ENCODE data around the gene LPAR3.
"Not testable (repeated sequence)": the region's sequence is repeated elsewhere in the genome, so short reads cannot be mapped to it uniquely, and the experiment has no call there.

LPAR3 gene

DNA sequence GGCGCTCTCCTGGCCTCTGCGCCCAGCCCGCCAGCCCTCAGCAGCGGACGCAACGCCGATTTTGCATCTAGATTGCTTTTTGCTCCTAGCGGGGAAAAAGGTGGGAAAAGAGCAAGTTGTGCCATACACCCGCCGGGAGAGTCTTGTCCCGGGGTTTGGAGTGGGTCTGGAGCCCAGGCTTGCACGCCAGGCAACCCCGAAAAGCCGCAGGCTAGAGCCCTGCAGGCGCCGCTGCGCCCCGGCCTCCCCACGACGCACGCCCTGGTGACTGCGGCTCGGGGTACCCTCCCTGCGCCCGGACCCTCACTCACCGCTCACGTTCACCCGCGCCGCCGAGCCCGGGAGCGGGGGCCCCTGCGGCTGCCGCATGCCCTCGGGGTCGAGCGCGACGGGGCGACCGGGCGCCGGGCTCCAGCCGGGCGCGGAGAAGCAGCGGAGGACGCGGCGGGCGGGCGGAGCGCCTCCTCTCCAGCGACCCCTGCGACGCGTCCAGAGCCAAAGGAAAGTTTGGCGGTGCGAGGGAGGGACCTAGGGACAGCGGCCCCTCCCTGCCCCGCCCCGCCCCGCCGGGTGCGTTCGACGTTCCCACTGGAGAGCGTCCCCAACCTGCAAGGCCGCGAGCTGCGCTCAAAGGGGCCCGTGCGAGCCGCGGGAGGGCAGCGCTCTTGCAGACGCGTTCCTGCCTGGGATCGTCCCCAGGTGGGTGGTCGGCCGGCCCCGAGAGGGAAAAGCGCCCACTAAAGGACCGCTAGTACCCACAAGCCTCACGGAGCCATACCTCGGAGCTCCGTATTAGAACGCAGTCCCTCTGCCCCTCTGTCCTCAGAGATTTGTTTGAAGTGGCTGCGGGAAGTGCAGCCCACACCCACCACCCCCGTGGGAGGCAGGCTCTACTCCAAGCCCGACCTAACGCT is at the start of gene LPAR3:
TSS of gene LPAR3 (minus strand) at position 502 of the 914 bp plus-strand sequence. CDS start 27,086 bp downstream, outside the sequence.
- peak in 2 of 3 experiments; percentile 7 to 17 for DNase-seq (ENCODE audit: low read depth in 2 of 3, low spot score in 2 of 3)

GRCh38 chr1:84941843-84942242 is 48.8 kb upstream of the LPAR3 start:
- no peak for DNase-seq (ENCODE audit: low read depth in 2 of 3, low spot score in 2 of 3)

GRCh38 chr1:84940481-84940880 is 47.5 kb upstream of the LPAR3 start:
- no peak for DNase-seq (ENCODE audit: low read depth in 2 of 3, low spot score in 2 of 3)

GRCh38 chr1:84939761-84940160 is 46.8 kb upstream of the LPAR3 start:
- DNase-seq (ENCODE audit: low read depth in 2 of 3, low spot score in 2 of 3), result no peak

GRCh38 chr1:84939151-84939550 is 46.1 kb upstream of the LPAR3 start:
- DNase-seq (ENCODE audit: low read depth in 2 of 3, low spot score in 2 of 3), result no peak

DNA sequence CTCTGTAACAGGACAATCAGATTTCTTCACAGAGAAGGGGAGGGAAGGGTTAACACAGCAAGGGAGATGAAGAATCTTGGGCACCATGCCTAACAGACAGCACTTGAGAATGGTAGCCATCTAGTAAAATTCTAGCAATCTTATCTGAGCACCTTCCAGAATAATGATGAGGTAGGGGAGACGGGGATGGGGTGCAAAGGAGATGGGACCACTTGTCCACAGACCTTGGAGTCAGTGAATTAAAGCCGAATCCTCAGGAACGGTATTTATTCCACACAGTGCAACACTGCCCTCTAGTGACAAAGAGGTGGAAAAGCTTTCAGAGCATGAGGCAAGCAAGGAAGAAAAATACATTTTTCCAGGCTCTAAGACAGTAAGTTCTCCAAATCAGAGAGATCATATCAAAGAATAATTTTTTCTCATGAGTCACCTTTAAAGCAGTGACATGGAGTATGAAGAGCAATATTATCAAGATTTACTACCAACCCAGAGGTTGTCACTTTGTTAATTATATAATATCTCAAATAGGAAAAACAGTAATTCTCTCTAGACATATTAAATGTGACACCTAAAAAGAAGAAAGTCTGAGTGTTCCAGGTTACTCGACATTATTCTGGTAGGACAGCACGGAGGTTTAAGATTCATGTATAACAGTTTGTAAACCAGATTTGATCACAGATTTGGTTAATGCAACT is 43.3 kb upstream of the LPAR3 start:
- no peak for DNase-seq (ENCODE audit: low read depth in 2 of 3, low spot score in 2 of 3)

- DNase-seq (ENCODE audit: low read depth in 2 of 3, low spot score in 2 of 3), result no peak
Observed at GRCh38 chr1:84933011-84933611, 40.1 kb upstream of the LPAR3 start.

- DNase-seq (ENCODE audit: low read depth in 2 of 3, low spot score in 2 of 3), result no peak
Observed at GRCh38 chr1:84930831-84931230, 37.8 kb upstream of the LPAR3 start.

DNA sequence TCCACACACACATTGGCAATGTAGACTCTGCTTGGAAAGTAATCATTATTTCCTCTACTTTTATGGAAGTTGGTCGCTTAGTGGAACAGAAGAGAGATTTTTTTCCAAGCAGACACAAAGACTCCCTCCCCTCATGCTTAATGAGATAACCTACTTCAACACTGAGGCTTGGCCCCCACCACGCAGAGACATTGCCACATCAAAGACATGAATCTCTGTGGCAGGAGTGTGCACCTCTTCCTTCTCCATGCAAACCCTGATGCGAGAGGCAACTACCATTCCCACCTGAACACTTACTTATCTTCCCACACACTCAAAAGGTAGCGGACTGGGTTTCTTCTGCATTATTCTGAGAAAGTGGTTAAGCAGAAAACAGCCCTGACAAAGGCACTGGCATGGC is 37.3 kb upstream of the LPAR3 start:
- no peak for DNase-seq (ENCODE audit: low read depth in 2 of 3, low spot score in 2 of 3)

- no peak for DNase-seq (ENCODE audit: low read depth in 2 of 3, low spot score in 2 of 3)
Observed at GRCh38 chr1:84929581-84929980, 36.6 kb upstream of the LPAR3 start.

- no peak for DNase-seq (ENCODE audit: low read depth in 2 of 3, low spot score in 2 of 3)
Observed at GRCh38 chr1:84928979-84929378, 36.0 kb upstream of the LPAR3 start.

GRCh38 chr1:84923317-84923716 is 30.3 kb upstream of the LPAR3 start:
- no peak for DNase-seq (ENCODE audit: low read depth in 2 of 3, low spot score in 2 of 3)

DNA sequence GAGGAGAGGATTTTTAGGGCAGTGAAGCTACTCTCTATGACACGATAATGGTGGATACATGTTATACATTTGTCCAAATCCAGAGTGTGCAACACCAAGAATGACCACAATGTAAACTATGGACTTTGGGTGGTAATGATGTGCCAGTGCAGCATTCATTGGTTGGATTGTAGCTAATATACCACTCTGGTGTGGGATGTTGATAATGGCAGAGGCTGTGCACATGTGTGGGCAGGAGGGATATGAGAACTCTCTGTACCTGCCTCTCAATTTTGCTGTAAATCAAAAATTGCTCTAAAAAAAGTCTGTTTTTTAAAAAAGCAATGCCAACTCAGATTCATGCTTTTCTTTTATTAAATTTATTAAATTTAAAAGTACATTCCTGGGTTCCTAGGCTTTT is 27.2 kb upstream of the LPAR3 start:
- no peak for DNase-seq (ENCODE audit: low read depth in 2 of 3, low spot score in 2 of 3)

DNA sequence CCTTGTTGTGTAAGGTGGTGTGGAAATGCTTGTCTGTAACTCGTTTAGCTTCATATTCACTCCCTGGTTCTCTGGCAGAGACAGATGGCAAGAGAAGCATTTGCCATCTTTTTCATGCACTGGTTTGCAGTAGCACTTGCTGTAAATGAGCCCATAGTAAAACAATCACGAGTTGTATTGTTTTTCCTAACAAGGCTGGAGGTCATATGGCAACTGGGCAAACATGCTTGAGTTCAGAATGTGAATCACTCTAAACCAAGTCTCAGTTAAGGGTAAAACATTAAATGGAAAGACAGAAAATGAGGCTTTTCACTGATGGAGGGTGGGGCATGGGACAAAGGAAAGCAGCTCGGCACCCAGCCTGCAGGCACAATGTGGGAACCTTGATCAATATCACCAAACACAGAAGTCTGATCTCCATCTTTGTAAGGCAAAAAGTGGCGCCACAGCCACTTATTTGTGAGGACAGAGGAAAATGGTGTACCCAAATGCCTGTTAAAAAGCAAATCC is 26.5 kb upstream of the LPAR3 start:
- DNase-seq (ENCODE audit: low read depth in 2 of 3, low spot score in 2 of 3), result no peak

DNA sequence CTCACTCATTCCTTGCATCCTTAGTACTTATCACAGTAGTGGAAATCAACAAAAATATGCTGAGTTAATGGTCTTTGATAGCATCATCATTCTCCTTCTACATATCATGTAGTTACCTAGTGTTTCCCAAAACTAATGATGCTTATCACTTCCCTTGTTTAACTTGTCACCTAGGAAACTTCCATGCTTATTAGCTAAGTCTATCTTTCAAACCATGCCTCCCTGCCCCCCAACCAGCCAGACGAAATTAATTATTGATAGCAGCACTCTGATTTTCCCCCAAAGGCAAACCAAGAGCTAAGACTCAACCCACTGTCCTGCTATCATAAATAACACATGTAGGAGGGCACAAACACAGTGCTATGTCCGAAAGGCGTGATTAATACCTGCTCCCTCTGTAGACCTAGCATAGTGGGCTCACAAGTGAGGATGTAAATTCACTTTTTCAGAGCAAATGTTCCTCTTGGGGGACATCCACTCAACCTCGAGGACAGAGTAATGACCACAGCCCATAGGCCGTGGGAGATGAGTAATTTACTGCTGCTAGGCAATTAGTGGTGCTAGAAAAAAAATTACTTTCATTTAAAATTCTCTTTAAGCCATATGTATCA is 25.8 kb upstream of the LPAR3 start:
- DNase-seq (ENCODE audit: low read depth in 2 of 3, low spot score in 2 of 3), result no peak

DNA sequence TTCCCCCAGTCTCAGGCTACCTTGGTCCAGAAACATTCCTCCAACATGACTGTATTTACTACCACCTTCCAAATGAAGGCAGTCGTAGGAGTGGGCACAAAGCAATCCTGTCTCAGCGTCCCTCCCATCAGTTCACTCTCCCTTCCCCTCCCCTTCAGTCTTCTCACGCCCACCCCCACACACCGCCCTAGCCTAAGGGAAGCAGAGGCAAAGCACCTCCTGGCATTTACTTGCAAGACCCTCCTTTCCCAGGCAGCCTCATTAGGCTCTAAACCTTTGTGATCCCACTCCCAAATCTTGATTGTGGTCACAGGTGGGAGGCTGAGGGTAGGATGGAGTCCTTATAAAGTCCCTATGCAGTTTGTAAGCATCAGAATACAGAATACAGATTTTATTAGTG is 23.9 kb upstream of the LPAR3 start:
- DNase-seq (ENCODE audit: low read depth in 2 of 3, low spot score in 2 of 3), result no peak

DNA sequence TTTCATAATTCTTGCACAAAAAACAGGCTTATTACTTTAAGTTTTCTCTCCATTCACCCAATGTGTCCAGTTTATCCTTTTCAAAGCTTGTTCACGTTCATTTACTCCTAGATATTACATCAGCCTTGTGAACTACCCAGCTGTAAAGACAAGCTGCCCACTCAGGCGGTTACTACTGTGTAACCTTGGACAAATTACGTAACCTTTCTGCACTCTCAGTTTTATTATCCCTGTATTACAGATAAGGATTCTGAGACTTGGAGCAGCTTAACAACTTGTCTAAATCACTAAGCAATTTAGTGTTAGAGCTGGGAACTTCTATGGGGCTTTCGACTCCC is 20.5 kb upstream of the LPAR3 start:
- no peak for DNase-seq (ENCODE audit: low read depth in 2 of 3, low spot score in 2 of 3)

GRCh38 chr1:84912726-84913554 is 19.9 kb upstream of the LPAR3 start:
- DNase-seq (ENCODE audit: low read depth in 2 of 3, low spot score in 2 of 3), result no peak

DNA sequence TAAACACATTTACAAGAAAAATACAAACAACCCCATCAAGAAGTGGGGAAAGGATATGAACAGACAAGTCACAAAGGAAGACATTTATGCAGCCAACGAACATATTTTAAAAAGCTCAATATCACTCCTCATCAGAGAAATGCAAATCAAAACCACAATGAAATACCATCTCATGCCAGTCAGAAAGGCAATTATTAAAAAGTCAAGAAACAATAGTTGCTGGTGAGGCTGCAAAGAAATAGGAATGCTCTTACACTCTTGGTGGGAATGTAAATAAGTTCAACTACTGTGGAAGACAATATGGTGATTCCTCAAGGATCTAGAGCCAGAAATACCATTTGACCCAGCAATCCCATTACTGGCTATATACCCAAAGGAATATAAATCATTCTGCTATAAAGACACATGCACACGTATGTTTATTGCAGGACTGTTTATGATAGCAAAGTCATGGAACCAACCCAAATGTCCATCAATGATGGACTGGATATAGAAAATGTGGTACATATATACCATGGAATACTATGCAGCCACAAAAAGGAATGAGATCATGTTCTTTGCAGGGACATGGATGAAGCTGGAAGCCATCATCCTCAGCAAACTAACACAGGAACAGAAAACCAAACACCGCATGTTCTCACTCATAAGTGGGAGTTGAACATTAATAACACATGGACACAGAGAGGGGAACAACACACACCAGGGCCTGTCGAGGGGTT is 15.9 kb upstream of the LPAR3 start:
- not testable (repeated sequence) for DNase-seq (ENCODE audit: low read depth in 2 of 3, low spot score in 2 of 3)

Measured in activated CD8-positive, alpha-beta memory T cell treated with anti-CD3 and anti-CD28 coated beads for 48 hours (primary cell).